HFFc6 (cell line): Measurements from ENCODE around the gene LHX2. TPM values are rescaled to one million over a fixed set of nuclear protein-coding genes. Genes with fewer than 3 reads are reported as not detected.

Experiments
- DNase-seq: peaks from one replicate; pipeline ENCODE4 v3.0.0-alpha.2; 2018
- H3K27ac Mint-ChIP-seq: 2 replicates; pipeline ENCODE4 v1.8.0; 2020; ENCODE audit warnings: mild to moderate bottlenecking, mixed read lengths
- H3K27me3 Mint-ChIP-seq: 2 replicates; pipeline ENCODE4 v1.8.0; 2021; ENCODE audit warnings: mild to moderate bottlenecking, moderate library complexity, mixed read lengths; ENCODE audit not compliant: insufficient read depth
- H3K36me3 Mint-ChIP-seq: 2 replicates; pipeline ENCODE4 v1.8.0; 2021; ENCODE audit warnings: low read depth, mixed read lengths
- H3K4me1 Mint-ChIP-seq: 2 replicates; pipeline ENCODE4 v1.8.0; 2020; ENCODE audit warnings: low read depth, mixed read lengths
- H3K4me3 Mint-ChIP-seq: 2 replicates; pipeline ENCODE4 v1.8.0; 2020; ENCODE audit warnings: mild to moderate bottlenecking, moderate library complexity, mixed read lengths
- H3K9me3 Mint-ChIP-seq: 2 replicates; pipeline ENCODE4 v1.8.0; 2020; ENCODE audit warnings: mild to moderate bottlenecking, mixed read lengths
- CTCF ChIP-seq: fragments of 200-600 bp; sonication (generic); IDR thresholded peaks from 2 replicates; pipeline ENCODE4 v1.5.0; 2021; ENCODE audit warnings: antibody characterized with exemption, mild to moderate bottlenecking
- total RNA-seq, 6 experiments: library from RNA; stranded (reverse); fragmentation: NEBNext Ultra II Directional; extraction: Animal tissue kit (Norgen Biotek cat#: 25700); gene quantifications; 2 replicates in 1 of 6; 3 replicates in 5 of 6; pipeline ENCODE4 v1.2.3, GENCODE V29; 2021

Gene LHX2
- total RNA-seq, 6 experiments from 2014 or later = not detected

GRCh38 chr9:124013309-124014210, 2.0 kb downstream of the LHX2 start:
- TF ChIP-seq CTCF = no peak
- no peak for DNase-seq
- no peaks in the 10 kb centered on the region for H3K4me1 Mint-ChIP-seq
- no peaks in the 10 kb centered on the region; the same call in 1 of the 2 replicates for H3K36me3 Mint-ChIP-seq
- peaks cover 65% of the 10 kb centered on the region for H3K27me3 Mint-ChIP-seq
- peaks cover 9% of the 10 kb centered on the region; the same call in 1 of the 2 replicates for H3K9me3 Mint-ChIP-seq
- H3K4me3 Mint-ChIP-seq = no peak overlapping the region
- no peak overlapping the region for H3K27ac Mint-ChIP-seq

- no peak for TF ChIP-seq CTCF
- Mint-ChIP-seq H3K4me1 (no peaks in the 10 kb centered on the region), H3K27me3 (peaks cover 68% of the 10 kb centered on the region), H3K4me3 (no peak overlapping the region), H3K27ac (no peak overlapping the region), H3K36me3 (no peaks in the 10 kb centered on the region; the same call in 1 of the 2 replicates), H3K9me3 (peaks cover 9% of the 10 kb centered on the region; the same call in 1 of the 2 replicates)
- DNase-seq = no peak
Measured at GRCh38 chr9:124014211-124014955, 2.8 kb downstream of the LHX2 start.

- no peak for DNase-seq
- TF ChIP-seq CTCF = no peak
- no peak overlapping the region for H3K4me3 Mint-ChIP-seq
- H3K36me3 Mint-ChIP-seq = no peaks in the 10 kb centered on the region; the same call in 1 of the 2 replicates
- no peaks in the 10 kb centered on the region for H3K4me1 Mint-ChIP-seq
- peaks cover 9% of the 10 kb centered on the region; the same call in 1 of the 2 replicates for H3K9me3 Mint-ChIP-seq
- H3K27me3 Mint-ChIP-seq = peaks cover 67% of the 10 kb centered on the region
- no peak overlapping the region for H3K27ac Mint-ChIP-seq
Measured at GRCh38 chr9:124014956-124015660, 3.5 kb downstream of the LHX2 start.

GRCh38 chr9:124015661-124016131, 4.1 kb downstream of the LHX2 start:
- Mint-ChIP-seq H3K4me3 (no peak overlapping the region), H3K36me3 (no peaks in the 10 kb centered on the region; the same call in 1 of the 2 replicates), H3K27me3 (peaks cover 67% of the 10 kb centered on the region), H3K4me1 (no peaks in the 10 kb centered on the region), H3K9me3 (peaks cover 9% of the 10 kb centered on the region; the same call in 1 of the 2 replicates), H3K27ac (no peak overlapping the region)
- no peak for DNase-seq
- no peak for TF ChIP-seq CTCF
